Measurements from ENCODE around the gene PLA1A.

GRCh38 chr3:119600732-119601131 lies 3.0 kb downstream of the PLA1A start:
- no peak for TF ChIP-seq YBX1 (IDR thresholded peaks at IDR 0.05)
- no peak for TF ChIP-seq JUND (IDR thresholded peaks at IDR 0.05; ENCODE audit: low read depth, low read length)
- no peak for TF ChIP-seq BRCA1 (IDR thresholded peaks at IDR 0.05; ENCODE audit: low read depth, low read length)
- no peak for TF ChIP-seq NRF1 (conservative IDR thresholded peaks at IDR 0.05; ENCODE audit: low read depth, low read length)
- TF ChIP-seq CTCF (IDR thresholded peaks at IDR 0.05 in 2 of 3, conservative IDR thresholded peaks at IDR 0.05 in 1 of 3; ENCODE audit: control insufficient read depth in 2 of 3, extremely low read depth in 1 of 3, insufficient read depth in 1 of 3, low read depth in 3 of 3, low read length in 3 of 3), result peak; percentile 88 to 96 (median 91); a peak in 5 of 6 replicates

Data from GM12878 (cell line).